Right lobe of liver (tissue), 6 donors: ENCODE data around the gene SSTR3. TPM values are rescaled to one million over a fixed set of nuclear protein-coding genes. Genes with fewer than 3 reads are reported as not detected.

ENCODE experiments used
- ATAC-seq, 4 donors: fragments of 200-7000 bp; cut with Tn5 transposase; one replicate each; pipeline ENCODE4 v1.9.1; 2020; ENCODE audit warnings: mild to moderate bottlenecking in 4 of 4, moderate library complexity in 4 of 4
- DNase-seq, 3 donors: peaks; one replicate each; pipeline ENCODE4 v3.0.0-alpha.2; 2020
- H3K27ac ChIP-seq, 3 donors: fragments of 200-600 bp; one replicate each; pipeline ENCODE4 v1.8.0; 2022
- H3K27me3 ChIP-seq, 2 donors: fragments of 200-600 bp; one replicate each; pipeline ENCODE4 v1.8.0; 2022
- H3K36me3 ChIP-seq, 4 donors: fragments of 200-600 bp; sonication (generic) in 1 of 4; one replicate each; pipeline versions ENCODE4 v1.5.1 to v1.8.0; 2017 to 2022; ENCODE audit warnings: control low read depth in 1 of 4
- H3K4me1 ChIP-seq, 4 donors: fragments of 200-600 bp; sonication (generic) in 1 of 4; one replicate each; pipeline versions ENCODE4 v1.5.1 to v1.8.0; 2017 to 2022; ENCODE audit warnings: control low read depth in 1 of 4
- H3K4me3 ChIP-seq, 3 donors: fragments of 200-600 bp; one replicate each; pipeline ENCODE4 v1.8.0; 2022
- H3K9me3 ChIP-seq, 4 donors: fragments of 200-600 bp; sonication (generic) in 1 of 4; one replicate each; pipeline versions ENCODE4 v1.5.1 to v1.8.0; 2017 to 2022; ENCODE audit warnings: control low read depth in 1 of 4
- CTCF ChIP-seq, 4 donors: fragments of 200-600 bp in 3 of 4; fragments of 450-650 bp in 1 of 4; IDR thresholded peaks; one replicate each; pipeline versions ENCODE4 v1.5.1 to v1.8.0; 2016 to 2022; ENCODE audit warnings: antibody characterized with exemption in 4 of 4, mild to moderate bottlenecking in 2 of 4
- POLR2A ChIP-seq: fragments of 450-650 bp; IDR thresholded peaks from one replicate; pipeline ENCODE4 v1.6.1; 2017; ENCODE audit warnings: antibody characterized with exemption, mild to moderate bottlenecking
- WGBS: methylation state at CpG from one replicate; pipeline ENCODE4 v1.1.6; 2018; ENCODE audit warnings: low coverage, low lambda C conversion rate; ENCODE audit not compliant: insufficient coverage; ENCODE audit errors: missing lambda C conversion rate; 5-methylcytosine and 5-hydroxymethylcytosine counted together
- intact Hi-C, 2 donors: fragments of 100-400 bp; cut with DNase I; formaldehyde crosslinking; loops; one replicate each; pipeline versions ENCODE4 v1.11.2 to v1.14.1; 2022
- total RNA-seq, 6 experiments: library from RNA; depleted of rRNA in 2 of 6; stranded (reverse); fragments of >200 nt in 2 of 6; fragmentation: NEBNext Ultra II Directional in 3 of 6; extraction: Animal tissue kit (Norgen Biotek cat#: 25700) in 3 of 6; gene quantifications; one replicate each; pipeline versions ENCODE4 v1.1.0 to v1.2.4, GENCODE V29; 2016 to 2023
- donor health status: DM: no; HTN: yes; CAD: no.
- donor health status: DM: no; HTN: no; CAD: no.
- donor health status: DM: no; HTN: no; CAD: no.
- donor health status: DM: no; HTN: yes; CAD: no.
- donor health status: DM: no; HTN: yes; CAD: no.

The SSTR3 gene
- total RNA-seq, 6 experiments from 2014 or later: not detected

DNA sequence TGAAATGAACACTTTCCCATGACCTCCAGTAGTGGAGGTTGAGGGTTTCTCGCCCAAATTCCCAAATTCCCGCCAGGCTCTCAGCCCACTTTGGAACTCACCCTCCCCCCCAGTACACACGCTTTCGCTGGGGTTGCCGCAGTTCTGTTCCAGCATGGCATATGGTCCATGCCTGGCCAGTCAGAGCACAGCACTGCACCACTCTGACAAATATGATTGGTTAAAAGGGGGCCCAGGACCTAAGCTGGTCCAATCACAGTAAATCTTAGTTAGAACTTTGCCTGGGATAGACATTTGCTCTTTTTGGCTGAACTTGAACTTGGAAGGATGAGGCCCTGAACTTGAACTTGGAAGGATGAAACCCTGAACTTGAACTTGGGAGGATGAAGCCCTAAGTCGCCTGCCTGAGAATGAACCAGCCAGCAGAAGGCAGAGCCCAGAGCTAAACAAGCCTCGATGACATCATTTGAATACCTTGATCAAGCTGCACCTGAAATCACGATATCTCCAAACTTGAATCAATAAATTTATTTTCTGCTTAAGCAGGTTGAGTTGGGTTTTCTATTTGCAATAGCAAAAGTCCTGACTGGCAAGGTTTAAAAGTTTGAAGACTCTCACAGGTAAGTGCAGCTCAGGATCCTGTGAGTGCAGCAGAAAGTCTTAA, 12.6 kb upstream of the SSTR3 start:
- TF ChIP-seq CTCF (IDR thresholded peaks at IDR 0.05) (no peak), POLR2A (no peak)
- WGBS: 56% methylated on average over 8 of the region's 8 CpGs
- ATAC-seq (no peak), DNase-seq (no peak)
- intact Hi-C loops: no loop called here
- Histone ChIP-seq H3K9me3 (no peaks in the 10 kb centered on the region), H3K36me3 (no peaks in the 10 kb centered on the region), H3K27ac (no peak overlapping the region), H3K27me3 (no peaks in the 10 kb centered on the region), H3K4me1 (no peaks in the 10 kb centered on the region), H3K4me3 (no peak overlapping the region)

DNA sequence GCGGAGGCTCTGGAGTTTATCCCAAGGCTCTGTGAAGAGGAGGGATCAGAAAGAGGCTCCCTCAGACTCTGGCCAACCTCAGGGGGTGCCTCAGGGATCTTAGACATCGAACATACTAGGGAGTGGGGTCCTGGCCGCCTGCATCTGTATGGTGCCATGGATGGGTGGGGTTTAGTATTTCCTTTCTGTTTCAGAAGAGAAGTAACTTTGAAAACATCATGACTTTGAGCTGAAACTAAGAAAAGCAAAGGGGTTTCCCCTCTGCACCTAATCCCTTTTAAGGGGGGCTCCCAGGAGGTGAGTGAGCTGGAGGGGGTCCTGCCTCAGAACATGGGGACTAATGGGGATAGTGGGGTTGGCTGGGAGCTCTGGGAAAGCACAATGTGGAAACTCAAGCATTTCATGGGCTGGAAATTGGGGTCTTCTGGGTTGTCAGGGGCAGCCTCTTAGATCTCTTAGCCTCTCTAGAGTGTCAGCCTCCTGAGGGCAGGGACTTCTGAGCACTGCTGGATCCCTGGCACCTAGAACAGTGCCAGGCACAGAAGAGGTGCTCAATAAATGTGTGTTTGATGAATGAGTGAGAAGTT, 11.8 kb upstream of the SSTR3 start:
- H3K27ac ChIP-seq: no peak overlapping the region
- no peaks in the 10 kb centered on the region for H3K36me3 ChIP-seq
- no peaks in the 10 kb centered on the region for H3K9me3 ChIP-seq
- 33% methylated on average over 2 of the region's 3 CpGs for WGBS
- no peak for DNase-seq
- ATAC-seq: no peak
- intact Hi-C loops: no loop called here
- no peaks in the 10 kb centered on the region for H3K4me1 ChIP-seq
- no peak overlapping the region for H3K4me3 ChIP-seq
- TF ChIP-seq CTCF (IDR thresholded peaks at IDR 0.05) (no peak), POLR2A (no peak)
- no peaks in the 10 kb centered on the region for H3K27me3 ChIP-seq

DNA sequence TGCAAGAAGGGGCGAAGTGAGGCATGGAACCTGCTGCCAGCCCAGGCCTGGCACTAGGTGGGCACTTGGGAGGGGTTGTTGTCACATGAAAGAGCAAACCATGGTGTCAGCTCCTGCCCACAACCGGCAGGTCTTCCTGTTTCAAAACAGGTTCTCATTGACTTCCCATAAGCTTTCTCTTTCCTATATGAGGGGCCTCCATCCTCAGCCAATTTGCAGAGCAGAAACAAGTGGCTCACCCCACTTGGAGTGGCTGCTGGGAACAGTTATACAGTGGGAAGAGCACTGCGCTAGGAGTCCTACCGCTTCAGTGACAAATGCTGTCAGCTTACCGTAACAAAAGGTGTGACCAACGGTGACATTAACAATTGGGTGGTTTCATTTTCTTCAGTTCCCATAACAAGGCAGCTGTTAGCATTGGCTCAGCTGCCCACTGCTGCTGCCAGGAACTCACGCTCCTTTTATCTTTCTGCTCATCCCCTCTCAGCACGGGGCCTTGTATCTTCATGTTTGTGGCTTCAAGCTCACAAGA, 10.2 kb upstream of the SSTR3 start:
- peak in 2 of 4 donors; percentile 33 to 53 for ATAC-seq
- H3K4me3 ChIP-seq: no peak overlapping the region
- H3K27ac ChIP-seq: peak overlapping the region in 1 of 3 donors; percentile 40
- H3K4me1 ChIP-seq: no peaks in the 10 kb centered on the region
- no peak for DNase-seq
- no peaks in the 10 kb centered on the region for H3K36me3 ChIP-seq
- TF ChIP-seq POLR2A (no peak), CTCF (IDR thresholded peaks at IDR 0.05) (no peak)
- no peaks in the 10 kb centered on the region for H3K27me3 ChIP-seq
- 50% methylated on average over 7 of the region's 8 CpGs for WGBS
- intact Hi-C loops: no loop called here
- H3K9me3 ChIP-seq: no peaks in the 10 kb centered on the region

- Histone ChIP-seq H3K4me3 (no peak overlapping the region), H3K9me3 (no peaks in the 10 kb centered on the region), H3K4me1 (no peaks in the 10 kb centered on the region), H3K27me3 (no peaks in the 10 kb centered on the region), H3K36me3 (no peaks in the 10 kb centered on the region), H3K27ac (peak overlapping the region in 1 of 3 donors; percentile 40)
- DNase-seq (no peak), ATAC-seq (no peak)
- WGBS: 94% methylated on average over 4 of the region's 10 CpGs
- intact Hi-C loops: no loop called here
- TF ChIP-seq POLR2A (no peak), CTCF (IDR thresholded peaks at IDR 0.05) (no peak)
Observed at GRCh38 chr22:37221424-37222333, 9.4 kb upstream of the SSTR3 start.
